CD4-positive, CD25-positive, alpha-beta regulatory T cell (primary cell): ENCODE measurements around the gene HK3. TPM values are rescaled to one million over a fixed set of nuclear protein-coding genes. Genes with fewer than 3 reads are reported as not detected.

Experiments
- ATAC-seq, 2 donors: fragments of 150-1000 bp; cut with Tn5 transposase; one replicate each; pipeline ENCODE4 v1.10.0; 2021; ENCODE audit warnings: low read depth in 2 of 2, moderate number of reproducible peaks in 2 of 2, moderate library complexity in 1 of 2
- DNase-seq, 3 donors: peaks; one replicate each; pipeline versions ENCODE4 v3.0.0 to v3.0.0-alpha.2; 2012 to 2022; ENCODE audit warnings: mixed read lengths in 1 of 3
- H3K27ac ChIP-seq: one replicate; pipeline ENCODE4 v1.7.0; 2013; ENCODE audit warnings: mild to moderate bottlenecking, low read length; ENCODE audit not compliant: insufficient read depth, poor library complexity, severe bottlenecking
- H3K27me3 ChIP-seq: one replicate; pipeline ENCODE4 v1.7.0; 2013; ENCODE audit warnings: low read length; ENCODE audit not compliant: control insufficient read depth, insufficient read depth
- H3K36me3 ChIP-seq: one replicate; pipeline ENCODE4 v1.7.0; 2013; ENCODE audit warnings: mild to moderate bottlenecking, low read length, moderate library complexity; ENCODE audit not compliant: control insufficient read depth, insufficient read depth
- H3K4me1 ChIP-seq: 2 replicates; pipeline ENCODE4 v1.7.0; 2013; ENCODE audit warnings: mild to moderate bottlenecking, low read length; ENCODE audit not compliant: insufficient read depth, control insufficient read depth, poor library complexity, severe bottlenecking
- H3K4me3 ChIP-seq: one replicate; pipeline ENCODE4 v1.7.0; 2013; ENCODE audit warnings: low read depth, mild to moderate bottlenecking, low read length, moderate library complexity
- H3K9me3 ChIP-seq, 2 experiments: 1 replicate in 1 of 2; 2 replicates in 1 of 2; pipeline ENCODE4 v1.7.0; 2013; ENCODE audit warnings: low read length in 2 of 2, mild to moderate bottlenecking in 1 of 2, moderate library complexity in 1 of 2; ENCODE audit not compliant: control insufficient read depth in 2 of 2
- H3K27ac Mint-ChIP-seq, 3 donors: one replicate each; pipeline ENCODE4 v1.8.0; 2020 to 2022; ENCODE audit warnings: mild to moderate bottlenecking in 3 of 3, mixed read lengths in 3 of 3, moderate library complexity in 2 of 3
- H3K27me3 Mint-ChIP-seq: one replicate; pipeline ENCODE4 v1.8.0; 2022; ENCODE audit warnings: mild to moderate bottlenecking, mixed read lengths
- H3K36me3 Mint-ChIP-seq: one replicate; pipeline ENCODE4 v1.8.0; 2020; ENCODE audit warnings: mixed read lengths
- H3K4me1 Mint-ChIP-seq, 4 donors: one replicate each; pipeline ENCODE4 v1.8.0; 2020 to 2022; ENCODE audit warnings: mixed read lengths in 4 of 4, mild to moderate bottlenecking in 1 of 4
- H3K4me3 Mint-ChIP-seq, 4 donors: one replicate each; pipeline ENCODE4 v1.8.0; 2020 to 2022; ENCODE audit warnings: mild to moderate bottlenecking in 4 of 4, mixed read lengths in 4 of 4, moderate library complexity in 3 of 4
- H3K9me3 Mint-ChIP-seq, 7 donors: one replicate each; pipeline ENCODE4 v1.8.0; 2020 to 2022; ENCODE audit warnings: mixed read lengths in 7 of 7, mild to moderate bottlenecking in 3 of 7, moderate library complexity in 2 of 7
- polyA plus RNA-seq, 4 donors: library from polyadenylated mRNA; unstranded; fragments of 300-500 nt; fragmentation: Illumina TruSeq; gene quantifications; one replicate each; pipeline ENCODE4 v1.2.3, GENCODE V29; 2021
- total RNA-seq: library from RNA; stranded (reverse); gene quantifications from one replicate; pipeline ENCODE4 v1.2.3, GENCODE V29; 2022

Gene HK3, protein sequence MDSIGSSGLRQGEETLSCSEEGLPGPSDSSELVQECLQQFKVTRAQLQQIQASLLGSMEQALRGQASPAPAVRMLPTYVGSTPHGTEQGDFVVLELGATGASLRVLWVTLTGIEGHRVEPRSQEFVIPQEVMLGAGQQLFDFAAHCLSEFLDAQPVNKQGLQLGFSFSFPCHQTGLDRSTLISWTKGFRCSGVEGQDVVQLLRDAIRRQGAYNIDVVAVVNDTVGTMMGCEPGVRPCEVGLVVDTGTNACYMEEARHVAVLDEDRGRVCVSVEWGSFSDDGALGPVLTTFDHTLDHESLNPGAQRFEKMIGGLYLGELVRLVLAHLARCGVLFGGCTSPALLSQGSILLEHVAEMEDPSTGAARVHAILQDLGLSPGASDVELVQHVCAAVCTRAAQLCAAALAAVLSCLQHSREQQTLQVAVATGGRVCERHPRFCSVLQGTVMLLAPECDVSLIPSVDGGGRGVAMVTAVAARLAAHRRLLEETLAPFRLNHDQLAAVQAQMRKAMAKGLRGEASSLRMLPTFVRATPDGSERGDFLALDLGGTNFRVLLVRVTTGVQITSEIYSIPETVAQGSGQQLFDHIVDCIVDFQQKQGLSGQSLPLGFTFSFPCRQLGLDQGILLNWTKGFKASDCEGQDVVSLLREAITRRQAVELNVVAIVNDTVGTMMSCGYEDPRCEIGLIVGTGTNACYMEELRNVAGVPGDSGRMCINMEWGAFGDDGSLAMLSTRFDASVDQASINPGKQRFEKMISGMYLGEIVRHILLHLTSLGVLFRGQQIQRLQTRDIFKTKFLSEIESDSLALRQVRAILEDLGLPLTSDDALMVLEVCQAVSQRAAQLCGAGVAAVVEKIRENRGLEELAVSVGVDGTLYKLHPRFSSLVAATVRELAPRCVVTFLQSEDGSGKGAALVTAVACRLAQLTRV
- total RNA-seq (0.30 TPM), polyA plus RNA-seq (under 1 TPM in 3 of 4 donors, not detected in 1; 0.09 to 0.33 (median 0.17) TPM)

DNA sequence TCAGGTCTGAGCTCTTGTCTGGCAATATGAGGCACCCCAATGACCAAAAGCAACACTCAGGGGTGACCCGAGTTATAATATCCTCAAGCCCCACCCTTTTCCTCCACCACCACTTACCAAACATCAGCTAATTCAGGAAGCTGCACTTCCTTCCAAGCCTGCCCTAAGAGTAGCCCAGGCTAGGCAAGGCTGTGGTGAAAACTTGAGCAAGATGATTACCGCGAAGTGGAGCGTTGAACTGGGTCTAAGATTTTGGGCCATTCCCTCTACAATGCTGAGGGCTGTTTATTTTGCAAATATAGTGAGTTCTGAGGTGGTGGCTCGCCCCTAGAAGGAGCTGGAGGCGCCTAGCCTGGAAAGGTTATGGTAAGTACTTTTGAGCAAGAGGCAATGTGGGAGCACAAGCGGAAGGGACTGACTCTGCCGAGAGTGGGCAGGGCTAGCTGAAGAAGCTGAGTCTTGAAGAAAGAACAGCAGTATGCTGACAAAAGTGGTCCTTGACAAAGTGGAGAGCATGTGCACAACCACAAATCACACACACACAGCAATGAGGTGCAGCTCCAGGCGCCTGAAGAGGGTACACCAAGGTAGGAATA lies at the start of gene HK3:
TSS of gene HK3 (minus strand) at position 51 of the 596 bp plus-strand sequence. CDS start 3,187 bp downstream, outside the sequence.
- Mint-ChIP-seq H3K36me3 (peaks cover 17% of the 10 kb centered on the region), H3K4me1 (peaks cover 0 to 15% (median 8%) of the 10 kb centered on the region in 4 donors), H3K4me3 (no peak within 1 kb of the TSS), H3K27me3 (no peaks in the 10 kb centered on the region), H3K9me3 (no peaks in the 10 kb centered on the region), H3K27ac (peak within 1 kb of the TSS in 2 of 3 donors; percentile 68 to 76)
- DNase-seq = peak in 1 of 3 donors; percentile 20
- no peaks in the 10 kb centered on the region for H3K9me3 ChIP-seq
- peaks cover 17% of the 10 kb centered on the region for H3K36me3 ChIP-seq
- H3K4me3 ChIP-seq = no peak within 1 kb of the TSS
- ATAC-seq = peak in 1 of 2 donors; percentile 32
- H3K27me3 ChIP-seq = no peaks in the 10 kb centered on the region
- peaks cover 5% of the 10 kb centered on the region for H3K4me1 ChIP-seq
- no peak within 1 kb of the TSS for H3K27ac ChIP-seq

DNA sequence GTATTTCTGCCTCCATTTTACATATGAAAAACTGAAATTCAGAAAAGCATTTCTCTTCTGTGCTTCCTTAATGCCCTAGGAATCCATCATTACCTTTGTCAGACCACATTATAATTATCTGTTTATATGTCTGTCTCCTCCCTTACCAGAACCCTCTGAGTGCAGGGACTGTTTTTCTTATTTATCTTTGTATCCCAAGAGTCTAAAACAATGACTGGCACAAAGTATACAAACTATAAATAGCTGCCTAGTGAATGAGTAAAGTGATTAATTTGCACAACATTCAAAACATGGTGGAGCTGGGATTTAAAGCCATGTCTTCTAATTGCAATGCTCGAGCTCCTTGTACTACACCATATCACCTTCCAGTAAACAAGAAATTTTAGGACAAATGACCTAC lies 49.3 kb upstream of the HK3 start:
- Mint-ChIP-seq H3K4me1 (peaks cover 0 to 11% (median 6%) of the 10 kb centered on the region in 4 donors), H3K4me3 (no peak overlapping the region), H3K36me3 (peaks cover 36% of the 10 kb centered on the region), H3K27me3 (no peaks in the 10 kb centered on the region), H3K9me3 (no peaks in the 10 kb centered on the region), H3K27ac (no peak overlapping the region)
- ATAC-seq (no peak), DNase-seq (no peak)
- no peaks in the 10 kb centered on the region for H3K27me3 ChIP-seq
- H3K27ac ChIP-seq = no peak overlapping the region
- peaks cover 70% of the 10 kb centered on the region for H3K36me3 ChIP-seq
- no peak overlapping the region for H3K4me3 ChIP-seq
- H3K9me3 ChIP-seq = no peaks in the 10 kb centered on the region
- H3K4me1 ChIP-seq = no peaks in the 10 kb centered on the region

DNA sequence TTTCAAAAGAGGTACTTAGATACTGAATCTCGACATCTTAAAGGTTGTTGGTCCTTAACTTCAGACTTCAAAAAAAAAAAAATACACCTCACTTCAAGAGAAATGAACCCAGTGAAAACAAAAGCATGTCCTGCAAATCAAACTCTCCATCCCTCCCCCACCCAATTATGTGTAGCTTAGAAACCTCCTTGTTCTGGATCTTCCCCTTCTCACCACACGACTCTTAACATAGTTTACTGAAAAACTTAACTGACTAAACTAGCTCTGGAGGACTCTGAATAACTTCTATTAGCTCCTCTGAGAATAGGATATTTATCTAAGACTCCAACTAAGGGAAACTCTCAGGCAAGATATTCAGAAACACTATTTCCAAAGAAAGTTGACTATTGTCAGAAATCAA lies 48.7 kb upstream of the HK3 start:
- peaks cover 0 to 11% (median 6%) of the 10 kb centered on the region in 4 donors for H3K4me1 Mint-ChIP-seq
- Histone ChIP-seq H3K9me3 (no peaks in the 10 kb centered on the region), H3K27ac (no peak overlapping the region), H3K36me3 (peaks cover 71% of the 10 kb centered on the region), H3K27me3 (no peaks in the 10 kb centered on the region), H3K4me1 (no peaks in the 10 kb centered on the region), H3K4me3 (no peak overlapping the region)
- ATAC-seq = no peak
- H3K27me3 Mint-ChIP-seq = no peaks in the 10 kb centered on the region
- H3K36me3 Mint-ChIP-seq = peaks cover 36% of the 10 kb centered on the region
- no peak overlapping the region for H3K27ac Mint-ChIP-seq
- DNase-seq = no peak
- no peak overlapping the region for H3K4me3 Mint-ChIP-seq
- no peaks in the 10 kb centered on the region for H3K9me3 Mint-ChIP-seq

DNA sequence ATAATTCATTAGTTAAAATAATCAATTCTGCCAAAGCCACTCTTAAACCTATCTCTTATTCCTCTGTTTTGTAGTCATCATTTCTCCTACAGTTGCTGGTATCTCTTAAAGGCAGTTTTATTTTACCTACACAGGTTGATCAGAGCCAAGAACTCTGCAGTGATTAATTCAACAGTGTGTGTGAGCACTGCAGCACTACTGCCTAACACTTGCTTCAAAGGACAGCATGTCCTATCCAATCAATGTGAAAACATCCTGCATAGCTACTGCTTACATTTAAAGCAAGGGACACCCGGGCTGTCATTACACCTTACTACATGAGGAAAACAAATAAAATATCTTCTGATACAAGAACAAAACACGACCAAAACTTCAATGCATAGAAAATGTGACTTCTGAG lies 45.1 kb upstream of the HK3 start:
- Histone ChIP-seq H3K27ac (no peak overlapping the region), H3K4me1 (no peaks in the 10 kb centered on the region), H3K9me3 (no peaks in the 10 kb centered on the region), H3K4me3 (no peak overlapping the region), H3K27me3 (no peaks in the 10 kb centered on the region), H3K36me3 (peaks cover 69% of the 10 kb centered on the region)
- Mint-ChIP-seq H3K36me3 (peaks cover 28% of the 10 kb centered on the region), H3K4me1 (peaks cover 0 to 6% (median 3%) of the 10 kb centered on the region in 4 donors), H3K4me3 (no peak overlapping the region), H3K27ac (no peak overlapping the region), H3K9me3 (no peaks in the 10 kb centered on the region), H3K27me3 (no peaks in the 10 kb centered on the region)
- no peak for DNase-seq
- no peak for ATAC-seq

DNA sequence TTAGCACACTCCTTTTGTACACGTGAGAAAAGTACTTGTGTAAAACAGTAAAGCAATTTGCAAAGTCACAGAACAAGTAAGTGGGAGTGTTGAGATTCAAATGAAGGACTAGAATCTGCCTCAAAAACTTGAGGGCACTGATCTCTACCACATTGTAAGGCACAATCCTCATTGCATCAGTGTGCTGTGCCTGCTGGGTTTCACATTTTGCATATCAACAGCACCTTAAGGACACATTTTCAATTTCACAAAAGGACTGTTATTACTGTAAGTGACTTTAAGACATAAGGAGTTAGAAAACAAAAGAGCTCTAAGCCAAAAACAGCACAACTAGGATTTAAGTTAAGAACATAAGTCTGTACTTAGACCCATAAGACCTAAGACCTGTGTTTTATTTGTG lies 44.7 kb upstream of the HK3 start:
- Mint-ChIP-seq H3K4me1 (peaks cover 0 to 6% (median 3%) of the 10 kb centered on the region in 4 donors), H3K36me3 (peaks cover 27% of the 10 kb centered on the region), H3K27me3 (no peaks in the 10 kb centered on the region), H3K9me3 (no peaks in the 10 kb centered on the region), H3K27ac (no peak overlapping the region), H3K4me3 (no peak overlapping the region)
- Histone ChIP-seq H3K27me3 (no peaks in the 10 kb centered on the region), H3K9me3 (no peaks in the 10 kb centered on the region), H3K36me3 (peaks cover 66% of the 10 kb centered on the region), H3K27ac (no peak overlapping the region), H3K4me3 (no peak overlapping the region), H3K4me1 (no peaks in the 10 kb centered on the region)
- DNase-seq (no peak), ATAC-seq (no peak)

DNA sequence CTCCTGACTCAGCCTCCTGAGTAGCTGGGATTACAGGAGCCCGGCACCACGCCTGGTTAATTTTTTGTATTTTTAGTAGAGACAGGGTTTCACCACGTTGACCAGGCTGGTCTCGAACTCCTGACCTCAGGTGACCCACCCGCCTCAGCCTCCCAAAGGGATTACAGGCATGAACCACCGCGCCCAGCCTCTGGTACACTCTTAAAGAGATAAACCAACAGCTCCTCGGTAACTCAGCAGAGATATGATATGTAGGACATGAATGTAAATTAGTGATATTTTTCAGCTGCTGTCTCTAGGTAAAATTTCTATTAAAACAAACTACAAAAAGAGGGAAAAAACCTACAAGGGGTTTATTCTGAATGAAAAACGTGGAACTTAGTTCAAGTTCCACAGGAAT lies 42.8 kb upstream of the HK3 start:
- no peaks in the 10 kb centered on the region for H3K4me1 ChIP-seq
- H3K27me3 ChIP-seq = no peaks in the 10 kb centered on the region
- no peak overlapping the region for H3K4me3 Mint-ChIP-seq
- H3K27me3 Mint-ChIP-seq = no peaks in the 10 kb centered on the region
- no peak overlapping the region for H3K27ac ChIP-seq
- H3K27ac Mint-ChIP-seq = no peak overlapping the region
- H3K36me3 ChIP-seq = peaks cover 60% of the 10 kb centered on the region
- no peaks in the 10 kb centered on the region for H3K9me3 ChIP-seq
- no peaks in the 10 kb centered on the region for H3K9me3 Mint-ChIP-seq
- no peak for DNase-seq
- H3K4me1 Mint-ChIP-seq = peaks cover 0 to 9% (median 3%) of the 10 kb centered on the region in 4 donors
- no peak overlapping the region for H3K4me3 ChIP-seq
- peaks cover 23% of the 10 kb centered on the region for H3K36me3 Mint-ChIP-seq
- ATAC-seq = no peak

DNA sequence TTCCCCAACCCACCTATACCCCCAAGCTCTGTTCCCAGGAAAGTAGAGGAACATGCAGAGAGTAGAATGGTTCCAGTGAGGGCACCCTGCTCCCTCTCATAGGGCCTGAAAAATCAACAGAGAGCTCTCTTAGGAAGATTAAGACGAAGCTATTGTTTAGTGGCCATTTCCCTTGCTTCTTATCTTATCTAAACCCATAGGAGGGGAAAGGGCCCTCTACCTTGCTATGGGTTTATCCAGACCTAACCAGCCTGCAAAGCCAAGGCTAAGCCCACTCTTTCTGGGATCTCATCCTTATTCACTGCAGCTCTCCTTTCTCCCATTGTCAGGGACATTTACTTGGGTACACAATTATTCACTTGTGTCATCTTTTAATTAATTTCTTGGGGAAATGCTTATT lies 39.3 kb upstream of the HK3 start:
- H3K27me3 Mint-ChIP-seq = no peaks in the 10 kb centered on the region
- H3K27ac Mint-ChIP-seq = no peak overlapping the region
- no peak overlapping the region for H3K27ac ChIP-seq
- peaks cover 41% of the 10 kb centered on the region for H3K36me3 ChIP-seq
- no peak for DNase-seq
- peaks cover 0 to 2% (median 0%) of the 10 kb centered on the region in 7 donors for H3K9me3 Mint-ChIP-seq
- ATAC-seq = no peak
- peaks cover 0 to 14% (median 0%) of the 10 kb centered on the region in 4 donors for H3K4me1 Mint-ChIP-seq
- H3K9me3 ChIP-seq = no peaks in the 10 kb centered on the region
- H3K4me3 ChIP-seq = no peak overlapping the region
- H3K36me3 Mint-ChIP-seq = peaks cover 19% of the 10 kb centered on the region
- H3K4me3 Mint-ChIP-seq = peak overlapping the region in 1 of 4 donors; percentile 23
- H3K4me1 ChIP-seq = no peaks in the 10 kb centered on the region
- no peaks in the 10 kb centered on the region for H3K27me3 ChIP-seq
